CD4-positive, alpha-beta T cell treated with Interleukin-6 at 100 ng/mL for 8 hours (primary cell): ENCODE data around the gene ROCK2.

Experiments used
- DNase-seq: peaks from one replicate; pipeline ENCODE4 v3.0.0-alpha.2; 2020; ENCODE audit warnings: mixed read lengths, low spot score

The ROCK2 gene

DNA sequence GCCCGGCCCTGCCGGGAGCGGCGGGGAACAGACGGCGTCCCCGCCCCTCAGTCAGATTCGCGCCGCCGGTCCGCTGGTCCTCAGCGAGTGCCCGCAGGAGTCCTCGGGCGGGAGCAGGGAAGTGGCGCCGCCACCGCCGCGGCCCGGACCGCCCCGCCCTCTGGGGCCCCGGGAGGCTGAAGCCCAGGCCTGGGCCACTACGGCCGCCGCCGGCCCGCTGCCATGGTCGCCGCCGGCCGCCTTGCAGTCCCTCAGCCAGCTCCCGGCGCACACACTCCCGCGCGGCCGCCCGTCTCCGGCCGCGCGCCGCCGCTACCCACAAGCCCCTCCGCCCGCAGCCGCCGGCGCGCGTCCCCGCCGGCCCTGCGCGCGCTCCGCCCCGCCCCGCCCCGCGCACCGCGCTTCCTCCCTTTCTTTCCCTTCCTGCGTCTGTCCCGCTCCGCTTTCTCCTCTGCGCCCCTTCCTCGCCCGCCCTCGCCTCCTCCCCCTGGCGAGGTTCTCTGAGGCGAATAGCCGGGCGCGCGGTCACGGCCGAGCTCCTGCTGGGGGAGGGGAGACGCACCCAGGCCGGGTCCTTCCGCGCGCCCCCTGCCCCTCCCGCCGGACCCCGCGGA is at the start of gene ROCK2:
Gene ROCK2, minus strand, starts transcription at position 295 of the 614 bp plus-strand sequence. CDS start 500 bp downstream, outside the sequence.
- peak; percentile 56 for DNase-seq

GRCh38 chr2:11393711-11394236 is 49.3 kb upstream of the ROCK2 start:
- DNase-seq: no peak

- no peak for DNase-seq
Observed at GRCh38 chr2:11391942-11392266, 47.5 kb upstream of the ROCK2 start.

DNA sequence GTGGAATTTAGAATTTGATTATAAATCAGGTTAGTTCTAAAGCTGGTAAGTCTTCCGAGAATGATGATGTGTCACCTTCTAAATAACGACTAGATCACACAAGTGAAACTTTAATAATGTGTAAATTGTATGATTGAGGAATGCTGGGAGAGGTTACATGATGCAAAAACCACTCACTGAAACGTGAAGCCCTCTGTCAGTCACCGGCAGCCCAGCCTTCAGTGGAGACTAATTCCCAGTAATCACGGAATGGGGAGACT is 45.9 kb upstream of the ROCK2 start:
- no peak for DNase-seq

DNA sequence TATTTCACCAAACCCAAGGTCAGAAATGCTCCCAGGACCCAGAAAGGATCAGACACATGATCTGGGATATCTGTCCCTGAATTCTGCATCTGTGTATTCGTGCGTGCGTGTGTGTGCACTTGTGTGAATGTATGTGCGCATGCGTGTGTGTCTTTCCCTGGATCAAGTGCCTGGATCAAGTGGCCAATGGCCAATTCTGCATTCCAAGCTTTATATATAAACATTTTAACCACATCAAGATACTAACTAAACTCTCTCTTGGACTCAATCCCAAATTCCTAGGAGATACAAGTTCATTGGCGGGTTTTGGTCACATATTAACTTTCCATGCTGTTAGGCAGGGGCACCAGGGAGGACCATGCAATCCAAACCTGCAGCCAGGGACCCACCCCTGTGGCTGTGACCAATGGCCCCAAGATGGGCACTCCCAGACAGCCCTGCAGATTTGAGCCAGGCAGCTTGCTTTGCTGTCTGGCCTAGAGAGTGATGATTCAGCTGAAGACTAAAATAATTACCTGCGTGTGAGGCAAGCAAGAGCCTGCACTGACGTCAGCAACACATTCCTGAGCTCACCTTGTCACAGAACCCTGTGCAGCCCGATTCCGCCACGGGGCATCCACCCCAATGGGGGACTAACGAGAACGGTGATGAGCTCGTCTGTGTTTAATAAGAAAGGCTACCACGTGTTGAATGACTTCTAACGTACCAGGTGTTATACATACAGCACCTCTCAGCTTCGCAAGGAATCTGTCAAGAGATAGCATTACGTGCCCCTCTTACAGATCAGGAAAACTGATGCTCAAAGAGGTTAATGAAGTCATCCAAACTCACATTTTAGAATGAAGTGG is 45.3 kb upstream of the ROCK2 start:
- DNase-seq: no peak

DNA sequence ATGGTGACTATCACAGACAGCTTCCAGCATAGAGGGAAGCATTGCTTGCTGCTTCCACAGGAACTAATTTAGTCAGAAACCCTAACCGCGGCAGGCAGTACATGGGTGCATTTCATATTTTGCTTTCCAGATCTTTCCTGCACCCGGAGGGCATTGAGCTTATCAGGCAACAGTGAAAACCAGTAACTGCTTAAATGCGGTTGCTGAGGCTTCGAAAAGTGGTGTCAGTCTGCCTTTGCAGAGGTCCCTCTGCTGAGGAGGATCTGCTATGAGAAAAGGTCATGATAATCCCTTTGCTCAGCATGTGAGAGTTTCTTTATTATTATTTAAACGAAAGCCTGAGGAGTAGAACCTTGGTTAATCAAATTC is 44.6 kb upstream of the ROCK2 start:
- no peak for DNase-seq

GRCh38 chr2:11388262-11389051 is 44.0 kb upstream of the ROCK2 start:
- no peak for DNase-seq

DNA sequence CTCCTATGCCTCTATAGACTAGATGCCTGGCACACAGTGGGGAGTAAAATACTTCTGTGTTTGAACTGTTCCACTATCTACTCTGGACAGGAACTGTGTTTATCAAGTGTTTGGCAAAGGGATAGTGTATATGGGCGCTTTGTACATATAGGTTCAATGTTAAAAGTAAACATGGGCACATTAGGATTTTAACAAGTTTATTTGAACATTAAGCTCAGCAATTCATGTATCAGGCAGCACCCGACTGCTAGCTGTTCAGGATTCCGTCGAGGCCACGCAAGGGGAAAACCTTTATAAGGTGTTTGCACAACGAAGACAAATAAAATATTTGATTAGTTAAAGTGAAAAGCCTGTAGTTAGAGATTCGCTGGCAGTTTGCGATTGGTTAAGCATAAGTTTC is 43.4 kb upstream of the ROCK2 start:
- DNase-seq: no peak

- no peak for DNase-seq
Observed at GRCh38 chr2:11387100-11387390, 42.6 kb upstream of the ROCK2 start.

DNA sequence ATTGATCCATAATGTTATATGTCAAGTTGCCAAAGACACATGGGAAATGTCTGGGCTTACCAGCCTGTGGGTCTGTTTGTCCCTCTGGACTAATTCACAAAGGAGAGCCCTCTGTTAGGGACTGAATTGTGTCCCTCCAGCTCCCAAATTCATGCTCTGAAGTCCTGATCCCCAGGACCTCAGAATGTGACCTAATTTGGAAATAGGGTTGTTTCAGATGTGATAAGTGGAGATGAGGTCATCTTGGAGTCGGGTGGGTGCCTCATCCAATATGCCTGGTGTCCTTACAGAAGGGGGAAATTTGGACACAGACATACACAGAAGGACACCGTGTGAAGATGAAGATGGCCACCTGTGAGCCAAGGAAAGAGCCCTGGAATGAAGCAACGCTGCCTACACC is 41.4 kb upstream of the ROCK2 start:
- no peak for DNase-seq

GRCh38 chr2:11385216-11385615 is 40.8 kb upstream of the ROCK2 start:
- no peak for DNase-seq

DNA sequence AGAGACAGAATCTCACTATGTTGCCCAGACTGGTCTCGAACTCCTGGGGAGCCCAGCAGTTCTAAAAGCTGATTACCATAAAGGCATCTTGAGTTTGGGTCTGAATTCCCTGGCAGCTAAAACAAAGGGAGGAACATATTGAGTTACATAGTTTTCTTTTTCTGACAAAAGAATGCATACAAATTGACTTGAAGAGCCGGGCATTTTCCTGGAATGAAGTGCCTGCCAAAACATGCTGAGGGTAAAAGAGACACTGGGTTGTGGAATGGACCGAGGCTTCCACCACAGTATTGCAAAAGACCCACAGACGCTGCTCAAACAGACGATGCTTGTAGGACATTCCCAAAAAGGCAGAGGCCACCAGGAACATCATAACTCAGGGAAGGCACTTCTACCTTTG is 35.1 kb upstream of the ROCK2 start:
- no peak for DNase-seq

GRCh38 chr2:11377928-11378545 is 33.6 kb upstream of the ROCK2 start:
- no peak for DNase-seq

DNA sequence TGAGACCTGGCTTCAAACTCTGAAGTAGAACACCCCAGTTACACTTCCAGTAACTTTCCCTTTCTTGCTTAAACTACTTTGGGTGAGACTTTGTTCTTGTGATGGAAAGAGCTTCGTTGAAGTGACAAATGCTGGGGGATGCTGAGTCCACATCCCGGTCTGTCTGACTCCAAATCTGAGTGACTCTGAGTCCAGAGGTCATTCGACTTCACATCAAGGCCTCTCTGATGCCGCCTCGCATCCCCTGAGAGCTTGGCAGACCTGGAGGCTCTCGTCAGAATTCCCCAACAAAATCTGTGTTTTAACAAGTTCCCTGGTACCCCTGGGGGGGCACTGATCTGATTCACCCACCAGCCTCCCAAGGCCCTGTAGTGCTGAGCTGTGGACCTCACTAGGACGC is 31.6 kb upstream of the ROCK2 start:
- DNase-seq: no peak

- no peak for DNase-seq
Observed at GRCh38 chr2:11375689-11376027, 31.2 kb upstream of the ROCK2 start.

GRCh38 chr2:11375025-11375688 is 30.7 kb upstream of the ROCK2 start:
- DNase-seq: no peak

DNA sequence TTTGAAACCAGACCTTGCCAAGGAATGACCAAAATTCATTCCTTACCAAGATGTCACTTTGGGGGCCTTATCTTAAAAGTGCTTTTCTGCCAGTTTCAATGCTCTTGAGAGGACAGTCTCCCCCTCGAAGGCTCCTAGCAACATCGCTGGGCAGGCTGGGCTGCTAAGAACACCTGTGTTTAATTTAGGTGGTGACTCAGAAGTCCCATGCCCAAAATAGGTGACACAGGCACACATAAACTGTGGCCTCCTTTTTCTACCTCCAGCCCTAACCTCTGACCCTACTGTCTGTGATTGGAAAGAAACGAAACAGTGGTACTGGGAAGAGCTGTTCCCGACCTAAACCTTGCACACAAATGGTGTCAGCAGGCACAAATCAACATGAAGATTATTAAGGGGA is 28.7 kb upstream of the ROCK2 start:
- no peak for DNase-seq

- DNase-seq: no peak
Observed at GRCh38 chr2:11371092-11371937, 26.9 kb upstream of the ROCK2 start.

- no peak for DNase-seq
Observed at GRCh38 chr2:11370377-11371091, 26.1 kb upstream of the ROCK2 start.

GRCh38 chr2:11368059-11368572 is 23.7 kb upstream of the ROCK2 start:
- DNase-seq: no peak
